PC-3 (cell line): ENCODE data around the gene PLAAT3.
"Not testable (repeated sequence)": the region's sequence is repeated elsewhere in the genome, so short reads cannot be mapped to it uniquely, and the experiment has no call there.

Source experiments
- EZH2phosphoT487 ChIP-seq: fragments of 300-600 bp; sonication (generic); IDR thresholded peaks from 2 replicates; pipeline ENCODE4 v1.6.1; 2018; ENCODE audit warnings: mild to moderate bottlenecking, antibody characterized with exemption, low read length, borderline replicate concordance
- TF ChIP-seq, protein P1 (sequence below): fragments of 300-600 bp; sonication (generic); conservative IDR thresholded peaks from 2 replicates; pipeline ENCODE4 v1.5.1; 2017; ENCODE audit warnings: antibody characterized with exemption, low read depth, mild to moderate bottlenecking, low read length

DNA sequence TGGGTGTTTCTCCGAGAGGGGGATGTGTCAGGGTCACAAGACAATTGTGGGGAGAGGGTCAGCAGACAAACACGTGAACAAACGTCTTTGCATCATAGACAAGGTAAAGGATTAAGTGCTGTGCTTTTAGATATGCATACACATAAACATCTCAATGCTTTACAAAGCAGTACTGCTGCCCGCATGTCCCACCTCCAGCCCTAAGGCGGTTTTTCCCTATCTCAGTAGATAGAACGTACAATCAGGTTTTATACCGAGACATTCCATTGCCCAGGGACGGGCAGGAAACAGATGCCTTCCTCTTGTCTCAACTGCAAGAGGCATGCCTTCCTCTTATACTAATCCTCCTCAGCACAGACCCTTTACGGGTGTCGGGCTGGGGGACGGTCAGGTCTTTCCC lies 86.1 kb downstream of the PLAAT3 start:
- not testable (repeated sequence) for TF ChIP-seq EZH2phosphoT487
- TF ChIP-seq, protein P1, sequence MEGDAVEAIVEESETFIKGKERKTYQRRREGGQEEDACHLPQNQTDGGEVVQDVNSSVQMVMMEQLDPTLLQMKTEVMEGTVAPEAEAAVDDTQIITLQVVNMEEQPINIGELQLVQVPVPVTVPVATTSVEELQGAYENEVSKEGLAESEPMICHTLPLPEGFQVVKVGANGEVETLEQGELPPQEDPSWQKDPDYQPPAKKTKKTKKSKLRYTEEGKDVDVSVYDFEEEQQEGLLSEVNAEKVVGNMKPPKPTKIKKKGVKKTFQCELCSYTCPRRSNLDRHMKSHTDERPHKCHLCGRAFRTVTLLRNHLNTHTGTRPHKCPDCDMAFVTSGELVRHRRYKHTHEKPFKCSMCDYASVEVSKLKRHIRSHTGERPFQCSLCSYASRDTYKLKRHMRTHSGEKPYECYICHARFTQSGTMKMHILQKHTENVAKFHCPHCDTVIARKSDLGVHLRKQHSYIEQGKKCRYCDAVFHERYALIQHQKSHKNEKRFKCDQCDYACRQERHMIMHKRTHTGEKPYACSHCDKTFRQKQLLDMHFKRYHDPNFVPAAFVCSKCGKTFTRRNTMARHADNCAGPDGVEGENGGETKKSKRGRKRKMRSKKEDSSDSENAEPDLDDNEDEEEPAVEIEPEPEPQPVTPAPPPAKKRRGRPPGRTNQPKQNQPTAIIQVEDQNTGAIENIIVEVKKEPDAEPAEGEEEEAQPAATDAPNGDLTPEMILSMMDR = not testable (repeated sequence)
